GM18526 (cell line): ENCODE data around the gene SP6.
A peak's percentile ranks its signal among the peaks of the same experiment; 100 is the strongest.

Experiments
- POLR2A ChIP-seq: IDR thresholded peaks from 3 replicates; pipeline ENCODE4 v1.6.1; 2011; ENCODE audit not compliant: insufficient read length; ENCODE audit errors: extremely low read depth

SP6 gene

GRCh38 chr17:47837401-47838039 lies 13.4 kb downstream of the SP6 start:
- TF ChIP-seq POLR2A: no peak

GRCh38 chr17:47836601-47837000 lies 14.4 kb downstream of the SP6 start:
- TF ChIP-seq POLR2A: no peak

- no peak for TF ChIP-seq POLR2A
Observed at GRCh38 chr17:47834756-47835155, 16.2 kb downstream of the SP6 start.

GRCh38 chr17:47831934-47832327 lies 19.0 kb downstream of the SP6 start:
- no peak for TF ChIP-seq POLR2A

GRCh38 chr17:47831003-47831933 lies 19.7 kb downstream of the SP6 start, which contains the start of the genes LRRC46 and MRPL10:
Gene LRRC46, plus strand, starts transcription at chr17:47831670. Its CDS starts 320 bp downstream, at chr17:47831990.
Gene MRPL10, minus strand, starts transcription at chr17:47831541. Its CDS starts 30 bp downstream, at chr17:47831511.
- TF ChIP-seq POLR2A: peak; percentile 97

- no peak for TF ChIP-seq POLR2A
Observed at GRCh38 chr17:47830396-47831002, 20.5 kb downstream of the SP6 start.

GRCh38 chr17:47829870-47830269 lies 21.1 kb downstream of the SP6 start:
- TF ChIP-seq POLR2A: no peak

- TF ChIP-seq POLR2A: no peak
Observed at GRCh38 chr17:47823519-47823918, 27.4 kb downstream of the SP6 start.

GRCh38 chr17:47822785-47823184 lies 28.2 kb downstream of the SP6 start:
- no peak for TF ChIP-seq POLR2A

- TF ChIP-seq POLR2A: peak; percentile 75
Observed at GRCh38 chr17:47821424-47822391, 29.3 kb downstream of the SP6 start, which contains the start of gene OSBPL7. Gene OSBPL7, minus strand, starts transcription at chr17:47821794. Its CDS starts 1,516 bp downstream, at chr17:47820278.

- TF ChIP-seq POLR2A: no peak
Observed at GRCh38 chr17:47821031-47821423, 29.9 kb downstream of the SP6 start.

- TF ChIP-seq POLR2A: no peak
Observed at GRCh38 chr17:47820033-47820789, 30.8 kb downstream of the SP6 start.

- TF ChIP-seq POLR2A: no peak
Observed at GRCh38 chr17:47819475-47819874, 31.5 kb downstream of the SP6 start.
